ENCODE data around the gene COL18A1.

The COL18A1 gene

DNA sequence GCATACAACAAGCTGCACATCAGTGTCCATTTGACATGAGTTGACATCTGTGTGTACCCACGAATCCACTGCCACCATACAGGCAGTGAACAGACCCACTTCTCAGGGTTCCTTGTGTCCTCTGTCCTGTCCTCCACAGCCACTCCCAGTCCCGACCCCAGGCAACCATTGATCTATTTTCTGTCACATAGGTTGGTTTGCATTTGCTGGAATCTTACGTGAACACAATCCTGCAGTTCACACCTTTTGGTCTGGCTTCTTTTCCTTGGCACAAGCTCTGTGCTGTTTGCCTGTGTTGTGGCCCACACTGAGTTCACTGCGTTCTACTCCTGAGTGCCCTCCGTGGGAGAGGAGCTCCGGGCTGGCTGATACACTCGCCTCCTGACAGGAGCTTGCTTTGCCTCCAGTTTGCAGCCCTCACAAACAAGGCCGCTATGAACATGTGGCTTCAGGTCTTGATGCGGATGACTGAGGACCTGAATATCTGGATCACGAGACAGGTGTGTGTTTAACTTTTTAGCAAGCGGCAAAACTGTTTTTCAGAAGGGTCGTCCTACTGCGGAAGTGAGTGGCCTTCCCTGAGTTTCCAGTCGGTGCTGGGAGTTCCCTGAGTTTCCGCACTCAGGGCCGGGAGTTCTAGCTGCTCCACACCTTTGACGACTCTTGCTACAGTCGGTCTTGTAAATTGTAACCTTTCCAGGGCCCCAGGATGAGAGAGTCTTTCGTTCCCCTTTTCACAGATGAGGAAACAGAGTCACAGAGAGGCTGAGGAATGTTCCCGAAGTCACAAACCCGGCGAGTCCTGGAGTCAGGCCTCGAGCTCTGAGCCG lies 13.0 kb upstream of the COL18A1 start:
- DNase-seq (ENCODE audit: insufficient read length, low spot score) (no peak), FAIRE-seq (no peak)
- TF ChIP-seq POLR2A (IDR thresholded peaks at IDR 0.05; ENCODE audit: low read depth, low read length), result no peak

DNA sequence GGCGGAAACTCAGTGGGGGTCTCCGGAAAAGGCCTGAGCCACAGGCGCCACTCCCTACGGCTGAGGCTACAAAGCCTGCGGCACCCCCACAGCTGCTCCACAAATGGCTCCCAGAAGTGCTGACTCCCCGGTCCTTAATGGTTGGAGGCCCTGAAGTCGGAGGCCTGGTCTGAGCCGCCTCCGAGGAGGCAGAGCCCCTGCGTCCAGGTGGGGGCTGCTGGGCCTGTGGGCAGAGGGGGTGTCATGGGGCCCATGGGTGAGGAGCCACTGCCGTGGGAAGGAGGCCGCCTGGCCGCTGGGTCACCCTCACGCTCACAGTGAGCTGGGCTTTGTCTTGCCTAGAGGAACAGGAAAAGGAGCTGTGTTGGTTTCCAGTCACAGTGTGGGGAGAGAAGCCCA lies 12.4 kb upstream of the COL18A1 start:
- DNase-seq (ENCODE audit: insufficient read length, low spot score), result no peak
- FAIRE-seq, result no peak
- TF ChIP-seq POLR2A (IDR thresholded peaks at IDR 0.05; ENCODE audit: low read depth, low read length), result no peak

DNA sequence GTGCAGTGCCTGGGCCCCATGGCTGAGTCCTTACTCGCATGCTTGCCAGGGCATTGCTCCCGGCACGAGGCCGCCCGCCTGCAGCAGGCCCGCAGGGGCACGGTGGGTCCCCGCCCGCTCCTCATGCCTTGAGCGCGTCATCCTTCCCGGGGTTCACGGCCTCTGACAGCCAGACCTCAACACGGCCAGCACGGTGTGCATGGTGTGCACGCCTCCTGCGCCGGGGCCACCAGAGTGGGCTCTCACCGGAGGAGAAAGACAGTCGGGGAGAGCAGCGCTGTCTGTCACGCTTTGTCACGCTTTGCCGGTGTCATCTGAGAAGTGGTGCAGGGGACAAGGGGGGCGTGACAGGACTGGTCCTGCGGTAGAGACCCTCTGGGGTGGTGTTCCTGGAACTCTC lies 11.9 kb upstream of the COL18A1 start:
- FAIRE-seq (no peak), DNase-seq (ENCODE audit: insufficient read length, low spot score) (no peak)

DNA sequence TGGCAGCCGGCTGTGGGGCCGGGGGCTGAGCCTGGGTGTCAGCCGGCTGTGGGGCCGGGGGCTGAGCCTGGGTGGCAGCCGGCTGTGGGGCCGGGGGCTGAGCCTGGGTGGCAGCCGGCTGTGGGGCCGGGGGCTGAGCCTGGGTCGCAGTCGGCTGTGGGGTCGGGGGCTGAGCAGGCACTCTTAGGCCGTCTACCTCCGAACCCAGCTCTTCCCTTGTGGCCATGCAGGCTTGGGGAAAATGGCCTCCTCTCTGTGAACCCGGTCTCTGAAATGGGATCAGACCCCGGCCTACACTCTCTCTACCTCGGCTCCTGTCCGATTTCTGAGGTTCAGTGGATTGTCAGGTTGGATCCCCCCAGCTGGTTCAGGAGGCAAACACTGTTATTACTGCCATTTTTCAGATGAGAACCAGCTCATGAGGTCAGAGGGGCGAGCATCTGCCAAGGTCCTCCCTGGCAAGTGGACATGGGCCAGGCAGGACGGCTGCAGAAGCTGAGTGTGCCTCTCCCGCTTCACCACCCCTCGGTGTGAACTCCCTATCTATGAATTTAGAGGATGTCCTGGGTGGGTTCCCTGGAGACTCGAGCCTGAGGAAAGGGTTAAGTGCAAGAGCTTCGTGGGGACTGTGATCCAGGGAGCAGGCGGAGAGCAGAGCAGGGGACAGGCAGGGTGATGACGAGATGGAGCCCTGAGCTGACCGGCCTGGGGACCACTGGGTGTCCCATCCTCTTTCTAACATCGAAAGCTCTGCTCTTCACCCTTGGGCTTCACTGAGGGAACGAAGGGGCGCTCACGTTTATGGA lies 10.9 kb upstream of the COL18A1 start:
- no peak for TF ChIP-seq POLR2A (IDR thresholded peaks at IDR 0.05; ENCODE audit: low read depth, low read length)
- DNase-seq (ENCODE audit: insufficient read length, low spot score) (no peak), FAIRE-seq (no peak)

More for the DNA sequence above, 11.9 kb upstream of the COL18A1 start:
- TF ChIP-seq POLR2A (IDR thresholded peaks at IDR 0.05; ENCODE audit: low read depth, low read length), result no peak

DNA sequence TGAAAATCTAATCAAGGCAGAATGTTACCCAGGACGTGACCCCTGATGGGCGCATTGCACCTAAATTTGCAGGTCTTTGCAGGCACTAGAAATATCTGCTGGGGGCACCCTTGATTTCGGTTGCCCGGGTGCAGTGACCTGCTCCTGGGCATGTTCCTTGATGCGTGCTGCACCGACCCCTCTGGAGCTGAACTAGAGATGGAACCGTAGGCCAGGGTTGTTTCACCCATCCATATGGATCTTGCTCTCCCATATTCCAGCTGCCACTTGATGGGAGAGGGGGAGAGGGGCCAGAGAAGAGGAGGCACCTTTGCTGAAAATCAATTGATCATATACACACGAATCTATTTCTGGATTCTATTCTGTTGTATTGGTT lies 8.4 kb upstream of the COL18A1 start:
- no peak for DNase-seq (ENCODE audit: insufficient read length, low spot score)
- no peak for TF ChIP-seq POLR2A (IDR thresholded peaks at IDR 0.05; ENCODE audit: low read depth, low read length)
- no peak for FAIRE-seq

DNA sequence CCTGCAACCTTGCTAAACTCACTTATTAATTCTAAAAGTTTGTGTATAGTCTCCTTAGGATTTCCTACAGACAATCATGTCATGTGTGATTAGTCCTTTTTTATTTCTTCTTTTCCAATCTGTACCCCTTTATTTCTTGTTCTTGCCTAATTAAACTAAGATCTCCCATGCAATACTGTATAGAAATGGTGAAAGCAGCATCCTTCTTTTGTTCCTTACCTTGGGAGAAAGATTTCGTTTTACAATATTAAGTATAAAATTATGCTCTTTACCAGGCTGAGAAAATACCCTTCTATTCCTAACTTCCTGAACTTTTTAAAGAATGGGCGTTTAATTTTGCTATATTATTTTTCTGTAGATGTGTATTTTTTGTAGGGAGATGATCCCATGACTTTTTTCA lies 7.6 kb upstream of the COL18A1 start:
- no peak for TF ChIP-seq POLR2A (IDR thresholded peaks at IDR 0.05; ENCODE audit: low read depth, low read length)
- no peak for FAIRE-seq
- no peak for DNase-seq (ENCODE audit: insufficient read length, low spot score)

DNA sequence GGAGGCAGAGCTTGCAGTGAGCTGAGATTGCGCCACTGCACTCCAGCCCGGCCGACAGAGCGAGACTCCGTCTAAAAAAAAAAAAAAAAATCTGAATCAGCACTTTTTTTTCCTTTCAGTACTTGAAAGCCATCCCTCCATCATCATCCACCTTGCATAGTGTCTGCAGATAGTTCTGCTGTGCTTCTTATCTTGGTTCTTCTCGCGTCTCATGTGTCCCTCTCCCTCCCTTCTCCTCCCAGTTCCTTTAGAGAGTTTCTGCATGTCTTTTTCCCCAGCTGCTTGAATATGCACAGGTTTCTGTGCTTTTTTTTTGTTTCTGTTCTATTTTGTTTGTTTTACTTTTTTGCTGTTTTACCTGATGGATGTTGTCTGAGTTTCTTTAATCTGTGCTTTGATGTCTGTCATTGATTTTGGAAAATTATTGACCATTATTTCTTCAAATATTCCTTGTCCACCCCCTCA lies 3.9 kb upstream of the COL18A1 start:
- no peak for DNase-seq (ENCODE audit: insufficient read length, low spot score)
- no peak for TF ChIP-seq POLR2A (IDR thresholded peaks at IDR 0.05; ENCODE audit: low read depth, low read length)
- no peak for FAIRE-seq

DNA sequence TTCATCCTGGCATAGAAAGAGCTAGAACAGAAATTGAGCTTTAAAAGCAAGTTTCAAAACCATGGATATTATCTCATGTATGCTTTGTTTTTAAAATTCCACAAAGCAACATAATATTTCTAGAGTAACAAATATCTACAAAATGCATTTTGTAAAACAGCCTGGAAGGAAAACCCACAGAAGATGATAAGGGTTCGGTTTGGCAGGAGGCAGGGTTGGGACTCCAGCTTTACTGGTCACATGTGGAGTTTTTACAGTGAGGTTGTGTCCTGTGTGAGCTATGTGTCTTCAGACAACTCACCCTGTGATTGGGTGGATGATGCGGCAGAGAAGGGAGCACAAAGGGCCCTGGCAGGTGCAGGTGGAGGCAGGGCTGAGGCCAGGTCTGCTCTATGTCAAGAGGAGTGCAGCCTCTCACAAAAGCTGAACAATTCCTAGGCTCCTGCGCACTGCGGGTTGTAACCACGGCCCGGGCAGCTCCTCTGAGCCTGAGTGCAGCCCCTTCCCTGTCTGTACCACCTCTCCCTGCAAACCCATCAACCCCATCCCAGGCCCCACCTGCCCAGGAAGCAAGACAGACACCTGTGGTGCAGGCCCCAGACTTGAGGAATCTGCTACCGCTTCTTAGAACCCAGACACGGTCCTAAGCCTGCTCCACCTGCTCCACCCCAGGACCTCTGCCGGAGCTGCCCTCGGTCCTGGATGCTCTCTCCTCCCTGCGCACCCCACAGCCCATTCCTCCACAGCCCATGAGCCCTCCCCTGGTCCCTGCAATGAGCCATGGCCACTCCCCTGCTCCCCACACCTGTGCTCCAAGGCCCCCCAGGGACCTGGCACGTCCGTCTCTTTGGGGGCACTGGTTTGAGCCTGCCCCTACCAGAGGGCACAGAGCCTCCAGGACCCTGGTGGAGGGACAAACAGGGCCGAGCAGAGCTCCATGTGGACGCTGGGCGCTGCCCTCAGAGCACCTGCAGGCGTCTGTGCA lies 2.8 kb upstream of the COL18A1 start:
- FAIRE-seq (no peak), DNase-seq (ENCODE audit: insufficient read length, low spot score) (no peak)
- TF ChIP-seq POLR2A (IDR thresholded peaks at IDR 0.05; ENCODE audit: low read depth, low read length), result no peak

DNA sequence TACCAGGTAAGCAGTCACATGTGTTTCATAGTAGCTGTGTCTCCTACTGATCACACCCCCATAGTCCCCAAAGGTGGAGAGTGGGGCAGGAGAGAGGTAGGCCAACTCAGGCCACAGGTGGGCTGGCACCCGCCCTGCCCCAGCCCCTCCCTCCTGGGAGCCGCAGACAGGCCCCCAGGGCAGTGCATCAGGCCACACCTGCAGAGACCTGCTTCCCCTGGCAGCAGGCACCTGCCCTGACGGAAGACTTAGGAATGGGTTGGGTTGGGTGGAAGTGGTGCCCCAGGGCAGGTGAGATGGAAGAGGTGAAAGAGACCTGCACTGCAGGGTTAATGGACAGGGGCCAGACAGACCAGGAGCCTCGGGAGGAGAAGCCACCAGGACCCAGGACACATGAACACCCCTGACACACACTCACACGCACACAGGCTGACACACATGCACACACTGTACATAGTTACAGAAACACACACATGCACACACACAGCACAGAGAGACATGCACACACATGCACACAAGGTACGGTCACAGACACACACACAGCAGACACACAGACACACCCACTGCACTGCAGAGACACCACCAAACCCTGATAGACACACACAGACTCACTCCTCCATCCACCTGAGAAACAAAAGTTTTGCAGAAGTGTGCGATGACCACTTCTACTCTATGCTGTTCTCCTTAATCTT lies 1.7 kb upstream of the COL18A1 start:
- DNase-seq (ENCODE audit: insufficient read length, low spot score) (no peak), FAIRE-seq (no peak)
- no peak for TF ChIP-seq POLR2A (IDR thresholded peaks at IDR 0.05; ENCODE audit: low read depth, low read length)

DNA sequence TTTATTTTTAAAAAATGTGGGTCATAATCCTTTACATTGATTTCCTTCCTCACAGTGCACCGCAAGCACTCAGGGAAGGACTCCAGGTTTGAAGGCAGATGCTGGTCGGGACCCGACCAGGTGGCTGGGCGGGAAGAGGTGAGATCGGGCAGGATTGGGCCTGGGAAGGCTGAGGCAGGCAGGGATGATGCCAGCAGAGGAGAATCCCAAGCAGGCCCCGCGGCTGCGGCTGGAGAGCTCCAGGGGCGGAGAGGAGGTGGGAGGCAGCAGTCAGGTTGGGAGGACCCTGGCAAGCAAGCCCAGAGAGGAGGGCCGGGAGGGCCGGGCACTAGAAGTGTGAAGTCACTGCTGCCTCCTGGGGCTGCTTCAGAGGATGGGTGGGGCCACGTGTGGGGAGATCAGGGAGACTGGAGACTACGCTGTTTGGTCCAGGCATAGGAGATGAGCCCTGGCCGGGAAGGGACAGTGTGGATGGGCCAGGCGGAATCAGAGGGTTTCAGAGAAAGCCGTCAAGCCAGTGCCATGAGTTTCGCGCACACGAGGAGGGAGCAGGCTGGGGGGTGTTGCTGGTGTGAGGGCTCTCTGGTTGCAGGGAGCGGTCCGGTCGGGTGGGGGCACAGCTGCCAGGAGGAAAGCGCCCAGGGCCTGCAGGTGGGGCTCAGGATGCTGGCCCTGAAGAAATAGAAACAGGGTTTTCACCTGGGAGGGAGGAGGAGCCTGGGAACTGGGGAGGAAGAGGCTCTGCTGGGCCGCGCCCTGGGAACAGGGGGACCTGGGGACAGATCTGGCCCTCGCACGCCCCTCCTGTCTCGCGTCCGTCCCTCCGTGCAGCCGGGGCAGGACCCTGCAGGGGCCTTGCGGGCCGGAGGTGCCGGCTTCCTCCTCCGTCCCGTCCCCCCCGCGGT lies 888 bp upstream of the COL18A1 start:
- TF ChIP-seq POLR2A (IDR thresholded peaks at IDR 0.05; ENCODE audit: low read depth, low read length), result peak; percentile 32; the same call in 1 of the 2 replicates
- DNase-seq (ENCODE audit: insufficient read length, low spot score) (peak; percentile 60), FAIRE-seq (no peak)

DNA sequence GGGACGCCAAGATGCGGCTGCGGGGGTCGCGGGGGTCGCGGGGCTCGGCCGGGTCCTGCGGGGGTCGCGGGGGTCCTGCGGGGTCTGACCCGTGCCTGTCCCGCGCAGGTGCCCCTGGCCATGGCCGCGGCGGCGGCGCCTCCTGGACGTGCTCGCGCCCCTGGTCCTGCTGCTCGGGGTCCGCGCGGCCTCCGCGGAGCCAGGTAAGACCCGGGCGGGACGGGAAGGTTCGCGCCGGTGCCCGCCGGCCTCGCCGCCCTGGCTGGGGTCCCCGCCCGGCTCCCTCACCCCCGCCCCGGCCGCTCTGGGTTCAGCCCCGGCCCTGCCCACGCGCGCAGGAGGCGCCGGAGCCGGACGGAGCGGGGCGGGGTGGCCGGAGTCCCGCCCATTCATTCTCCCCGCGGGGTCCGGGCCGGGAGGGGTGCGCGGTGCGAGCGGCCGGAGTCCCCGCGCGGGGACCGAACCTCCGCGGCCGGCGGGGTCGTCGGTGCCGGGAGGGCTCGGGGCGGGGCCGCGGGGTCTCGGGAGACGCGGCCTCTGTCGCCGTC lies 380 bp downstream of the COL18A1 start:
- no peak for FAIRE-seq
- TF ChIP-seq POLR2A (IDR thresholded peaks at IDR 0.05; ENCODE audit: low read depth, low read length), result peak; percentile 18; the same call in 1 of the 2 replicates
- peak; percentile 86 for DNase-seq (ENCODE audit: insufficient read length, low spot score)
